ENCODE measurements around the gene RFX3.

GRCh38 chr9:3509926-3510325, 15.9 kb downstream of the RFX3 start:
- TF ChIP-seq CTCF (IDR thresholded peaks at IDR 0.05; ENCODE audit: low read length) (no peak), EZH2 (optimal IDR thresholded peaks at IDR 0.05; ENCODE audit: low read depth, low read length) (no peak)

Measured in MM.1S (cell line).